GM10847 (cell line): ENCODE results near the gene ACSF2.

Source experiments
- POLR2A ChIP-seq: IDR thresholded peaks from 2 replicates; pipeline ENCODE4 v1.6.1; 2011; ENCODE audit not compliant: insufficient read length; ENCODE audit errors: extremely low read depth

ACSF2 gene

DNA sequence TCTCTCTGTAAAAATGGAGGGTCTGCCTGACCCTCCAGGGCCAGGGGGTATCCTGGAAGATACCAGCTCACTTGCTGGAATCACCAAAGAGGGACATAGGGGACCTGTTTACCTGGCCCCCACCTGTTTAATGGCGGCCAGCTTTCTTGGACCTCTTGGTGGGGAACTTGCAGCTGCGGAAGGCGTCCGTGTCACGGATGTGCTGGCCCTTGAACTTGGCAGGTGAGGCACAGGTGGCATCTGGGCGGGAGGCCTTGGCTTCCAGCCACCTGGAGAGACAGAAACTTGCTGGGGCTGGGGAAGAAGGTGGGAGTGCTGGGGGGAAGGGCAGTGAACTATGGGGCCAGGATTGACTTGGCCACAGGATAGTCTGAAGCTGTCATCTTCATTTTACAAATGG lies 39.2 kb downstream of the ACSF2 start:
- TF ChIP-seq POLR2A, result no peak

DNA sequence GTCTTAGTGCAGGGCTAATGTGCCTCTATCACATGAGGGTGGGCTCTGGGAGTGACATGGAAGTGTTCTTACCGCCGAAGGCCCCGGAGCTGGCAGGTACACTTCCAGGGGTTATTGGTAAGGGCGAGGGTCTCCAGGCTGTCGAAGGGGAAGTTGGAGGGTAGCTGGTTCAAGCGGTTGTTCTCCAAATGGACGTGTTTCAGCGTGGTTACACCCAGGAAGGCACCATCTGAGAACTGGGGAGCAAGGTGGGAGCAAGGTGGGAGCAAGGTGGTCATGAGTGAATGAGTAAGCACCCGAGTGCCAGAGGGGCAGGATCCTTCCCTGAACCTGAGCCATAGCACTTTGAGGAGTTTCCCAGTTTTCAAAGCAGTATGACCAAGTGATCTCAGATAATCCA lies 39.6 kb downstream of the ACSF2 start:
- no peak for TF ChIP-seq POLR2A

DNA sequence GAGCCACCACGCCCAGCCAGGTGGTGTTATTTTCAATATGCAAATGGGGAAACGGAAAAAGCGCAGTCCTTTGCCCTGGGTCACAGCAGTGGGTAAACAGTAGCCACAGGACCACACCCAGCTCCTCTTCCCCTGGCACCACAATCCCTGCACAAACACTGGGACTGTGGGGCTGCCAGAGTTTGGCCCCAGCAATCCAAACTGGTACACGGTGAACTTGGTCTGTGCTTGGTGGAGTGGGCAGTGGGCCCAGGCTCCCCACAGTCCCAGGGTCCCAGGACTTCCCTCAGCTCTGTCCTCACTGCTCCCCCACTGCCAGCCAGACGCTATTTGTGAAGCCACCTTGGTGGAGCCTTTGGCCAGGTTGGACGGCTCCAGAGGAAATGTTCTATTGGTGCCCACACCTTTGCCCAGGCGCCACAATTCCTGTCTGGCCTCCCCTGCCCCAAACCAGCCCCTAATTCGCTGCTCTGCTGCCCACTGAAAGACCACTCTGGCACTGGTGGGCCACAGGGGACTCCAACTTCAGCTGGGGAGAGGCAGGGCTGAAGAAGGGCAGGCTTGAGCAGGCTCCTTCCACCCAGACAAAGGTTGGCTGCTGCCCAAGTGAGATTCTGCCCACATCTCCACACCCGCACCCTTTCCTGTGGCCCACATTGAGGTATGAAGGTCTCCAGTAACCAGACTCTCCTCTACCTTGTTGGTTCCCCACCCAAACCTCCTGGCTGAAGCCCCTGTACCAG lies 40.5 kb downstream of the ACSF2 start:
- no peak for TF ChIP-seq POLR2A

GRCh38 chr17:50467114-50467854 lies 41.3 kb downstream of the ACSF2 start:
- no peak for TF ChIP-seq POLR2A

DNA sequence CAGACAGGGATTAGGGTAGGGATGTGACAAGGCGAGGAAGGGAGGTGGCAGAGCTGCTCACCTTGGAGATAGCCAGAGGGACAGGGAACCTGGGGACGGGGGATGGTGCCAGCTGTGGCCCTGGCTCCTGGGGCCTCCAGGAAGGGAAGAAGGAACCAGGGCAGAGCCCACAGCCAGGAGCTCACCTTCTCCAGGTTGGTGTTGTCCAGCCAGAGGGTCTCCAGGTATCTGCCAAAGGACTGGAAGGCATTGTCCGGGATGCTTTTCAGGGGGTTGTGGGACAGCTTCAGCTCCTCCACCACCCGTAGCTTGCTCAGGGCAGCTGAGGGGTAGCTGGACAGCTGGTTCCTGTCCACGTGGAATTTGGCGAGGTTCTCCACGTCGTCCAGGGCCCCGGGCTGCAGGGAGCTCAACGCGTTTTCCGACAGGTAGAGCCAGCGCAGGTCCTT lies 41.9 kb downstream of the ACSF2 start:
- no peak for TF ChIP-seq POLR2A

DNA sequence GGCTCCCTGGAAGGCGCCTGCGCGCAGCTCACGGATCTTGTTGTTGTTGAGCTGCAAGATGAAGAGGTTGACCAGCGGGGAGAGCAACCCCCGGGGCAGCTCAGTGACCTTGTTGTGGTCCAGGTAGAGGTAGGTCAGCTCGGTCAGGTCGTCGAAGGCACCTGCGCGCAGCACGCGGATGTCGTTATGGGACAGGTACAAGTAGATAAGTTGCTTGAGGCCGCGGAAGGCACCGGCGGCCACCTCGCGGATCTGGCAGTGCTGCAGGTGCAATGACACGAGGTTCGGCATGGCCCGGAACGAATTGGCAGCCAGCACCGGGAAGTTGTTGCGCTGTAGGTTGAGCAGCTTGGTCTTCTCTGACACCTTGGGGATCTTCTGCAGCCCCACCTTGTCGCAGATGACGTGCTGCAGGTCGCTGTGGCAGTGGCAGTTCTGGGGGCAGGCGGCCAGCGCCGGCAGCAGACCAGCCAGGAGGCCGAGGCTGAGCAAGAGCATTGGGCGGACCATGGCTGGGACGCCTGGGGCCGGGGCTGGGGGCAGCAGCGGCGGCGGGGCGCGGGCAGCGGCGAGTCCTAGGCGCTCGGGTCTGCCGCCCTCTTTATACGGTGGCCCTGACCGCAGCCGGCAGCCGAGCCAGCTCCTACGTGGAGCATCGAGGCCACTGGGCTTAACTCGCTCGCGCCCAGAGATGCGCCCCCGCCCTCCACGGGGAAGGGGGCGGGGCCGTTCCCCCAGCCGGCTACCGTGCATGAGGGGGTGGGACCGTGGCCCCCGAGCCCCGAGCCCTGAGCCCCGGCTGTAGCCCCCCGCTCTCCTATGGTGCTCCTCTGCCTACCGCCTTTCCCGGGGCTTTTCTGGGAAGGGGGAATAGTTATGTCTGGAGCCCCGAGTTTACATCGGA lies 42.5 kb downstream of the ACSF2 start, which contains the start of gene CHAD:
TSS of gene CHAD (minus strand) at position 577 of the 904 bp plus-strand sequence. CDS start at position 510, 67 bp downstream.
- no peak for TF ChIP-seq POLR2A

DNA sequence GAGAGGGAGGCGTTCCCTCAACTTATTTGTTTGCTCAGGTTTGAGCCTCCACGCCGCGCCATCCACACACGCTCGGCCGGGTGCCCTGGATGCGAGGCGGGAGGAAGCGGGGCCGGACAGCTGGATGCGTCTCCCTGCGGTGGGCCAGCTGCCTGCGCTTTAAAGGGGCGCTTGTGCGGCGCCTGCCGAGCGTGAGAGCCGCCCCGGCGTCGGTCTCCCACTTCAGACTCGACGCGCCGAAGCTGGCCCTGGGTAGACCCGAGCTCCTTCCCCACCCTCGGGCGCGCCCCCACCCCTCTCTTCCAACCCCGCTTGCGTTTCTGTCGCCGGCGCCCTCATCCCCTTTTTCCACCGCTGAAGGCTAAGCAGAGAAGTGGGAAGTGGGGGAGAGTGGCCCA lies 43.2 kb downstream of the ACSF2 start:
- TF ChIP-seq POLR2A, result no peak

- TF ChIP-seq POLR2A, result no peak
Observed at GRCh38 chr17:50469671-50470305, 43.8 kb downstream of the ACSF2 start.

DNA sequence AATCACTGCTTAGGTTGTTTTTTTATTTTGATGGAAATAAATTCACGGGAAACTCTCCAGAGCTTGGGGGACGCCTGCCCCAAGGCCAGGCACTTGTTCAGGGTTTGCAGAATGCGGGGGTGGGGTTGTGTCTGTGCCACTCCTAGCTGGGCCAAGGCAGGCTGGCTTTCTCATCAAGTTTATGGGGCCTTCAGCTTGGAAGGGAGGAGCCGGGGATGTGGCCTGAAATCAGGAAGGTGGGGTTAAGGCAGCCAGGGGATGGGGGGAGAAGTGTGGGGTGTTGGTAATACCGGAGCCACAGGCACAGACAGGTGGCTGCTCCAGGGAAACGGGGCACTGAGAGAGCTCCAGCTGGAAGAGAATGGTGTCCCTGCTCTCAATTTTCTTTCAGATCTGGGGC lies 44.4 kb downstream of the ACSF2 start:
- no peak for TF ChIP-seq POLR2A

GRCh38 chr17:50471009-50471905 lies 45.2 kb downstream of the ACSF2 start:
- no peak for TF ChIP-seq POLR2A

- no peak for TF ChIP-seq POLR2A
Observed at GRCh38 chr17:50472286-50472685, 46.3 kb downstream of the ACSF2 start.

- no peak for TF ChIP-seq POLR2A
Observed at GRCh38 chr17:50473901-50474300, 47.9 kb downstream of the ACSF2 start.

DNA sequence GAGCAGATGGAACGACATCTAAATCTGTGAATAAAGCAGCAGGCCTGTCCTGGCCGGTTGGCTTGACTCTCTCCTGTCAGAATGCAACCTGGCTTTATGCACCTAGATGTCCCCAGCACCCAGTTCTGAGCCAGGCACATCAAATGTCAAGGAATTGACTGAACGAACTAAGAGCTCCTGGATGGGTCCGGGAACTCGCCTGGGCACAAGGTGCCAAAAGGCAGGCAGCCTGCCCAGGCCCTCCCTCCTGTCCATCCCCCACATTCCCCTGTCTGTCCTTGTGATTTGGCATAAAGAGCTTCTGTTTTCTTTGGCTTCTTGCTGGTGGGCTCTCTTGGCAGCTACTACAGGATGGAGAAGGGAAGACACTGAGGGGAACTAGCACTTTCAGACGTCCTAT lies 48.5 kb downstream of the ACSF2 start:
- TF ChIP-seq POLR2A, result no peak

GRCh38 chr17:50475362-50475761 lies 49.3 kb downstream of the ACSF2 start:
- no peak for TF ChIP-seq POLR2A
